CD4-positive, alpha-beta T cell treated with Interleukin-15 for 4 hours (primary cell): ENCODE measurements around the gene TULP4.

Experiments used
- DNase-seq: peaks from one replicate; pipeline ENCODE4 v3.0.0-alpha.2; 2020; ENCODE audit warnings: low spot score

TULP4 gene

DNA sequence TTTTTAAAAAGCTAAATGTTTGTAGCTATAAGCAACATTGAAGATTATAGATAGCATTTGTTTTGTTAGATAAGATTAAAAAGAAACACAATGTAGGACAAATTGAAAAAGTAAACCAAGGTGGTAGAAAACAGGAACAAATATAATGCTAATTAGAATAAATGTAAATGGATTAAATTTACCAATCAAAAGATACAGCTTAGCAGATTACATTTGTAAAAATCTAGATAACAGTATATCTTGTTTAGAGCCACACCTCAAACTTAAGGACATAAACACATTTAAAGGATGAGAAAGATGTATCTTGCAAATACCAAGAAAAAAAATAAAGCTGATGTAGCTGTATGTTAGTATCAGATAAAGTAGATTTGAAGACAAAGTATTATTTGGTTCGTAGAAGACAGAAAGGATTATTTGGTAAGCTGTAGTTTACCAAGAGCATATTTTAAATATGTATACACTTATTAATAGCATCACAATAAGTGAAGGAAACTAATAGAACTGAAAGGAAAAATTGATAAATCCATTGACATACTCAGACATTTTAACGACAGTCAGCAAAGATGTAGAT lies 107.2 kb downstream of the TULP4 start:
- DNase-seq: no peak

GRCh38 chr6:158421381-158421780 lies 109.1 kb downstream of the TULP4 start:
- no peak for DNase-seq

DNA sequence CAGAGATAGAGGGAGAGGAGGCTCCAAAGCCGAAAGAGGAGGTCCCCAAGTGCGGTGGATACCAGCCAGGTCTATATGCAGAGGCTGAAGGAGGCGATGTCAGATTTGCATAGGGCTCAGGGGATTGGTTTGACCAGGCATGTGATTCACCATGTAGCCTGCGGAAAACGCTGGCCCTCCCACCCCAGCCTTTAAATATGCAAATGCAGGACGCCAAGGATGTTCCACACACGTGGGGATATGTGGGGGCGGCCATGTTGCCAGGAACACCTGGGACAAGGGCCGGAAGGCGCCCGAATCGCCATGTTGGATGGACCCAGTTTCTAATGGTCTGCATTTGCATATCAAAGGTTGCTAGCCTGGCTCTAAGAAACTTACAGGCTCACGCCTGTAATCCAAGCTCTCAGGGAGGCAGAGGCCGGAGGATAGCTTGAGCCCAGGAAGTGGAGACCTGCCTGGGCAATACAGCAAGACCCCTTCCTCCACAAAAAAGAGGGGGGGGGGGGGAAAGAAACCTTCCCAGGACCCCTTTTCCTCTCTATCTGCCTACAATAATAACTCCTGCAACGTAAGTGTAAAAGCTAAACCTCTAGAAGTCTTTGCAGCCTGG lies 110.5 kb downstream of the TULP4 start:
- no peak for DNase-seq

GRCh38 chr6:158431036-158431435 lies 118.8 kb downstream of the TULP4 start:
- DNase-seq: no peak

DNA sequence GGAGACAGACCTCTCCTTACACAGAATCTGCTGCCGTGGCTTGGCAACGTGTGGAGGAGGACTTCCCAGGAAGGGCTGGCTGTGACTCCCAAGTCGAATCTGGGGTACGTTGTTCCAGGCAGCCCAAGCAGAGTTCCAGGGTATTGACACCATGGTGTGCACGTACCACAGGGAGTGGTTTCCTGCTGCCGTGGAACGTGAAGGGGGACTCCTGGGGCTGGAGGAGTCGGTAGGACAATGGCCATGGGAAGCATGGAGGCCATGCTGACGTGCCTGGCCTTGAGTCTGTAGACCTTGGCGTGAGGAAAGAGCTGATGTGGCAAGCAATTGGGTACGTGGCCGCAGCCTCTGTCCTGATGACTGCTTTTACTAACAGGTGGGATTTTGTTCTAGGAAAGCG lies 119.3 kb downstream of the TULP4 start:
- no peak for DNase-seq

GRCh38 chr6:158437571-158437970 lies 125.3 kb downstream of the TULP4 start:
- DNase-seq: no peak

DNA sequence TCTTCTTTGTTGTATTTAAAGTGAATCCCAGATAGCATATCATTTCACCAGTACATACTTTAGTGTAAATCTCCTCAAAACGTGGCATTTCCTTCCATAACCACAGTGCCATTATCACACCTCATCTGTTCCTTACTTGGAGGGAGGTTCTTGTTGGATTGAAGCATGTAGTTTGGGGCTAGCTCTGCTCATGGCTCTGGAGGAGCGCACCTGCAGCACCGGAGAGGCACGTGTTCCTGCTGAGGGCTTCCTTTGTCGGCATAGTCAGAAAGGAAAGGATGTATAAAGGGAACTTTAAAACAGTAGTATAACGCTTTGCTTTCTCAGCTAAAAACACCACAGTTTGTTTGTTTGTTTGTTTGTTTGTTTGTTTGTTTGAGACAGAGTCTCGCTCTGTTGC lies 126.0 kb downstream of the TULP4 start:
- DNase-seq: no peak

GRCh38 chr6:158439255-158439654 lies 127.0 kb downstream of the TULP4 start:
- DNase-seq: no peak

DNA sequence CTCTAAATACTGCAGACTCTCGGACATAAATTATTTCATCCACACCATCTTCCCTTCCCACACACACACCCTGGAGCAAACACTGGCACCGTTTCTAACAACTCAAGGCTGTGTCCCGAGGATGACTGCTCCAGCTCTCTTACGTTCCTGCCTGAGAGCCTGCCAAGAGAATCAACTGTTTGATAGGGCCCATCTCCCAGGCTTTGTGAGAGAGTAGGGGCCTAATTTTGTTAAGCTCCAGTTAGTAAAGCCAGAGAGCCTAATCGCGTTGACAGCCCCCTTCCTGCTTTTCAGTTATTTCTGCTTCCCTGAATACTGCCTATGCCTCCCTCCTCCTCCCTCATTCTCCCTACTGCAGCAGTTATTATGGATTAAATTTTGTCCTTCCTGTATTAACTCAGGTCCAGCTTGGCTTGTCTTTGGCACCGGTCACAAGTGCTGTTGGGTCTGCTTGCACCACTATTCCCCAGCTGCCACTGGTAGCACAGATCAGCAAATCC lies 129.5 kb downstream of the TULP4 start:
- no peak for DNase-seq

GRCh38 chr6:158442306-158442705 lies 130.0 kb downstream of the TULP4 start:
- DNase-seq: no peak

DNA sequence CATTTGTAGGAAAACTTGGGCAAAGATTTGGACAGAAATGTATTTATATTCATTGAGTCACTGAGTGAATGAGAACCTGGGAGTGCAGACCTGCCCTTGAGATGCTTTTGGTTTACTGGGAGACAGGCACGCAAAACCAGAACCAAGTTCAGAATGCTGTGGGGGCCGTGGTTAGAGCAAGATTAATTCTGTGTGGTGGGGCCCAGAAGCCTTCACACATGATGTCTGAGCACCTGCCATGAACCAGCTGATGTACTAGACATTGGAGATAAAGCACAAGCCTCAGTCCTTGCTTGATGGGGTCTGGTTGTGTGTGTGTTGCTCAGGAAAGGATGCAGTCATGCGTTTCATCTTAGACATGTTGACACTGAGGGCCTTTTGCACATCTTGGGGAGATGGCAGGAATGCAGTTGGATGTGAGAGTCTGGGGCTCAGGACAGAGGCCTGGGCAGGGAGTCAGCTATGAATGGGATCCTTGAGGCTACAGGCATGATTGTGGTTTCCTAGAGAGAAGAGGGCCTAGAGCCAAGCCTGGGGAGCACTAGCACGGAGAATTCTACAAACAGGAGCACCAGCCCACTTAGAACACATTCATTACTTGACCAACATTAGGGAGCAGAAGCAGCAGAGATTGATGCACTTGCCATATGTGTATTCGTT lies 133.3 kb downstream of the TULP4 start:
- no peak for DNase-seq

GRCh38 chr6:158448856-158449255 lies 136.6 kb downstream of the TULP4 start:
- DNase-seq: no peak

DNA sequence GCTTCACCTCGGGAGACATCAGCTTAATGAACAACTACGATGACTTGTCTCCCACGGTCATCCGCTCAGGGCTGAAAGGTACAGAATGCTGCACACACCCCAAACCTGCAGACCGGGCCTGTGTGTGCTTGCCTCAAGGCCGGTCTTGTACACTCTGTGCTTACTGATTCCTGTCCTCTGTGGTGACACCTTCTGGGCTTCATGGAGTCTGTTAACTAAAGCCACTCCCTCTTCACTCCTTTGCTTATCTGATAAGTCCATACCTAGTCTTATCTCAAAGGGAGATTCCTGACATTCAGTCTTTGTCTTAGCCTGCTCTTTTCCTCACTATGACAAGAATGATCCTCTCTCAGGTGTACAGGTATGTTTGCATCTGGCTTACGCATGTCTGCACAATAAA lies 139.9 kb downstream of the TULP4 start:
- no peak for DNase-seq

- DNase-seq: no peak
Measured at GRCh38 chr6:158457131-158457530, 144.9 kb downstream of the TULP4 start.

- DNase-seq: no peak
Measured at GRCh38 chr6:158457616-158458278, 145.5 kb downstream of the TULP4 start.

DNA sequence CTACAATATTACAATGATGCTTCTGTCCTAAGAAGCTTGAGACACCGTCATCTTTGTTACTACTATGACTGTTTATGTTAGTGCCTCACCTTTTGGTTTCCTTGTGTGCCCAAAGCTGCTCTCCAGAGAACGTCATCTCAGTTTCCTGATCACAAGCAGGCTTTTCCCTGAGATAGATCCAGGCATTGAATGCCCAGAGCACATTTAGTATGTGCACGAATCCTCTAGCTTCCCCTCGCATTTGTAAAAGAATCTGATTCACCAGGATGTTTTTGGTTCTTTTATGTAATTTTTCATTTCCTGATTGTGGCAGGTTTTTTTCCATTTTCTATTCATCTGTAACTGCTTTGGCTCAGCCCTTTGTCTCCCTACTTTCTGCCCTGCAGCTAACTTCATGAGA lies 147.5 kb downstream of the TULP4 start:
- DNase-seq: no peak

DNA sequence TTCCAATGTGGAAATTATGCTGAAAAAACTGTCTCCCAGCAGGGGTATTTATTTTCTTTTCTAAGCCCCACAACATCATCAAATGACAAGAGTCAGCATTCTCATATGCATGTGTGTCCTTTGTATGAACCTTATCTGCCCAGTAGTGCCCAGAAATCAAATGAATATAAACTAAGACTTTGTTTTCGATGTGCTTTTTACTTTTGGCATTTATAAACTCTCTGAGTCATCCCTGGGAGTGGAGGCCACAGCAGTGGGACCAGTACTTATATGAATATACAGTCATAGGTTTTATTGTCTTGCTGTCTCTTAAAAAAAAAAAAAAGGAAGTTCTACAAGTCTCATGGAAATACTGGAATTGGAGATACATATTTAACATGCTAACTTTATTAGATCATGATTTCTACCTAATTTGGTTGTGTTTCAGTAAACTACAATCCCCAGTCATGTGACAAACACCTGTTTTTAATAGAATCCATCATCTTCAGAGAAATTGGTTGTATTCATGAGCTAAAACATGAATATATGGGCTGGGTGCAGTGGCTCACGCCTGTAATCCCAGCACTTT lies 148.4 kb downstream of the TULP4 start:
- DNase-seq: no peak

GRCh38 chr6:158461954-158462353 lies 149.7 kb downstream of the TULP4 start:
- DNase-seq: no peak

GRCh38 chr6:158464483-158464882 lies 152.2 kb downstream of the TULP4 start:
- DNase-seq: no peak

DNA sequence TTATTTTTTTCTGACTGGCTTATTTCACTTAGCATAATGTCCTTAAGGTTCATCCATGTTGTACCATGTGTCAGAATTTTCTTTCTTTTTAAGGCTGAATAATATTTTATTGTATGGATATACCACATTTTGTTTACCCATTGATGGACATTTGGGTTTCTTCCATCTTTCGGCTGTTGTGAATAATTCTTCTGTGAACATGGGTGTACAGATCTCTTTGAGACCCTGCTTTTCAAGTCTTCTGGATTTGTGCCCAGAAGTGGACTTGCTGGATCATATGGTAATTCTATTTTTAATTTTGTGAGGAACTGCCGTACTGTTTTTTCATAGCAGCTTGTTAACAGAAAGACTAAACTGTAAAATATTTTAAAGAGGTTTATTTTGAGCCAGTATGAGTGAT lies 153.0 kb downstream of the TULP4 start:
- no peak for DNase-seq

DNA sequence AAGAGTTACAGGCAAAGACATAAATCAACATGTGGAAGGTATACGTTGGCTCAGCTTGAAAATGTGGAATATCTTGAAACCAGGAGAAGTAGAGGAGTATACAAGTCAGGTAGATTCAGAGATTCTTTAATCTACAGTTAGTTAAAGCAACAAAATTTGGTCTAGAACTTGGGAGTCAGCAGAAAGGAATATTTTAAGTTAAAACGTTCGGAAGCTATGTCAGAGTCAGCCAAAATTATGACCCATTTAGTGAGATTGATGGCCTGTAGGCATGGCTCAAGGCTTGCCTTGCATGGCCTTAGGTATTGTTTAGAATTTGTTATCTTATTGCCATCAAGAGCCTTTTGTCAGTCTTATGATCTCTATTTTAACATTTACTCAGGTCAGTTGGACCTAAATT lies 153.5 kb downstream of the TULP4 start:
- DNase-seq: no peak

GRCh38 chr6:158467923-158468322 lies 155.7 kb downstream of the TULP4 start:
- DNase-seq: no peak

GRCh38 chr6:158468666-158469065 lies 156.4 kb downstream of the TULP4 start:
- no peak for DNase-seq
